Adrenal gland (tissue), 12 donors: Measurements from ENCODE around the gene SYNPR. TPM values are rescaled to one million over a fixed set of nuclear protein-coding genes. Genes with fewer than 3 reads are reported as not detected.

Source experiments
- DNase-seq, 7 donors: peaks; one replicate each; pipeline ENCODE4 v3.0.0-alpha.2; 2019 to 2020
- H3K27ac ChIP-seq, 5 donors: fragments of 200-600 bp; sonication (generic) in 4 of 5; 1 replicate in 3 of 5; 2 replicates in 2 of 5; pipeline versions ENCODE4 v1.5.1 to v1.8.0; 2016 to 2020; ENCODE audit warnings: mild to moderate bottlenecking in 1 of 5
- H3K27me3 ChIP-seq: fragments of 200-600 bp; 2 replicates; pipeline ENCODE4 v1.8.0; 2021
- H3K36me3 ChIP-seq, 2 donors: fragments of 200-600 bp; replicated peaks in 1 of 2; 1 replicate in 1 of 2; 2 replicates in 1 of 2; pipeline versions ENCODE4 v1.5.1 to v1.8.0; 2018 to 2022
- H3K4me1 ChIP-seq, 2 donors: fragments of 200-600 bp; replicated peaks in 1 of 2; 1 replicate in 1 of 2; 2 replicates in 1 of 2; pipeline versions ENCODE4 v1.5.1 to v1.8.0; 2018 to 2021
- H3K4me3 ChIP-seq, 4 donors: fragments of 200-600 bp; sonication (generic) in 3 of 4; one replicate each; pipeline ENCODE4 v1.5.1; 2016 to 2018
- H3K9me3 ChIP-seq, 3 donors: fragments of 200-600 bp; sonication (generic) in 1 of 3; replicated peaks in 1 of 3; 1 replicate in 2 of 3; 2 replicates in 1 of 3; pipeline versions ENCODE4 v1.5.1 to v1.8.0; 2016 to 2021
- CTCF ChIP-seq, 6 experiments: fragments of 450-650 bp in 4 of 6; fragments of 200-600 bp in 2 of 6; sonication (generic) in 1 of 6; IDR thresholded peaks; 1 replicate in 5 of 6; 2 replicates in 1 of 6; pipeline versions ENCODE4 v1.5.1 to v1.8.0; 2016 to 2021; ENCODE audit warnings: antibody characterized with exemption in 6 of 6, mild to moderate bottlenecking in 2 of 6, moderate library complexity in 1 of 6
- POLR2A ChIP-seq, 2 donors: fragments of 450-650 bp; IDR thresholded peaks; one replicate each; pipeline ENCODE4 v1.6.1; 2017; ENCODE audit warnings: antibody characterized with exemption in 2 of 2, mild to moderate bottlenecking in 2 of 2, moderate library complexity in 1 of 2
- whole genome bisulfite sequencing, 4 donors: extraction: QIAGEN DNeasy Blood & Tissue Kit in 2 of 4; methylation state at CpG; one replicate each; pipeline versions ENCODE4 v1.1.5 to v1.1.7; 2013 to 2017; 5-methylcytosine and 5-hydroxymethylcytosine counted together
- intact Hi-C, 2 donors: fragments of 100-400 bp; cut with DNase I; formaldehyde crosslinking; loops; one replicate each; pipeline versions ENCODE4 v1.14.1 to v1.15.0; 2022 to 2023
- polyA plus RNA-seq, 3 donors: library from polyadenylated mRNA; stranded (reverse); fragments of 200-250 nt in 2 of 3; fragments of 350-450 nt in 1 of 3; fragmentation: Illumina TruSeq in 1 of 3; extraction: RNeasy Lipid Tissue Mini Kit (QIAGEN cat#74804) in 1 of 3; gene quantifications; one replicate each; pipeline ENCODE4 v1.2.3, GENCODE V29; 2013 to 2014
- total RNA-seq, 9 donors: library from RNA; depleted of rRNA in 4 of 9; stranded (reverse); fragments of >200 nt in 4 of 9; fragments of 120-200 nt in 1 of 9; fragmentation: NEBNext Ultra II Directional in 1 of 9; extraction: Animal tissue kit (Norgen Biotek cat#: 25700) in 1 of 9; gene quantifications; one replicate each; pipeline versions ENCODE4 v1.1.0 to v1.2.4, GENCODE V29; 2013 to 2023
- donor health status: healthy with polysubstance abuse.
- donor health status: Bipolar disorder and iron deficiency.
- donor health status: DM: yes; HTN: yes; CAD: no.
- donor health status: DM: no; HTN: no; CAD: no.
- donor health status: DM: no; HTN: no; CAD: no.
- donor health status: DM: yes; HTN: yes; CAD: no.

The SYNPR gene
- total and polyA plus RNA-seq, 12 donors = 0.03 to 1.4 (median 0.25) TPM; not detected in 7

- Histone ChIP-seq H3K36me3 (no peaks in the 10 kb centered on the region), H3K4me3 (no peak overlapping the region), H3K4me1 (no peaks in the 10 kb centered on the region), H3K27me3 (no peaks in the 10 kb centered on the region), H3K9me3 (no peaks in the 10 kb centered on the region), H3K27ac (no peak overlapping the region)
- TF ChIP-seq POLR2A (IDR thresholded peaks at IDR 0.05) (no peak), CTCF (IDR thresholded peaks at IDR 0.05) (no peak)
- DNase-seq = no peak
- WGBS, 4 donors = 66 to 76% (median 68%) methylated on average over 1 of the region's 1 CpG
- intact Hi-C loops = no loop called here
Observed at GRCh38 chr3:63508305-63508704, 230.2 kb downstream of the SYNPR start.

GRCh38 chr3:63508771-63509170 lies 230.7 kb downstream of the SYNPR start:
- TF ChIP-seq POLR2A (IDR thresholded peaks at IDR 0.05) (no peak), CTCF (IDR thresholded peaks at IDR 0.05) (no peak)
- no peaks in the 10 kb centered on the region for H3K36me3 ChIP-seq
- H3K4me1 ChIP-seq = no peaks in the 10 kb centered on the region
- intact Hi-C loops = no loop called here
- no peaks in the 10 kb centered on the region for H3K27me3 ChIP-seq
- no peak overlapping the region for H3K4me3 ChIP-seq
- no peak for DNase-seq
- H3K27ac ChIP-seq = no peak overlapping the region
- H3K9me3 ChIP-seq = no peaks in the 10 kb centered on the region

- H3K9me3 ChIP-seq = no peaks in the 10 kb centered on the region
- no peak overlapping the region for H3K27ac ChIP-seq
- H3K4me1 ChIP-seq = no peaks in the 10 kb centered on the region
- no peak for DNase-seq
- 85 to 96% (median 88%) methylated on average over 1 of the region's 1 CpG for WGBS, 4 donors
- intact Hi-C loops = no loop called here
- H3K27me3 ChIP-seq = no peaks in the 10 kb centered on the region
- H3K4me3 ChIP-seq = no peak overlapping the region
- TF ChIP-seq CTCF (IDR thresholded peaks at IDR 0.05) (no peak), POLR2A (IDR thresholded peaks at IDR 0.05) (no peak)
- no peaks in the 10 kb centered on the region for H3K36me3 ChIP-seq
Observed at GRCh38 chr3:63513791-63514190, 235.7 kb downstream of the SYNPR start.

- WGBS, 4 donors = 59 to 72% (median 67%) methylated on average over 4 of the region's 4 CpGs
- intact Hi-C loops = no loop called here
Observed at GRCh38 chr3:63514678-63515077, 236.6 kb downstream of the SYNPR start.

More at GRCh38 chr3:63514678-63515077, 236.6 kb downstream of the SYNPR start:
- DNase-seq = no peak
- H3K27ac ChIP-seq = no peak overlapping the region
- no peak overlapping the region for H3K4me3 ChIP-seq
- no peaks in the 10 kb centered on the region for H3K36me3 ChIP-seq
- TF ChIP-seq POLR2A (IDR thresholded peaks at IDR 0.05) (no peak), CTCF (IDR thresholded peaks at IDR 0.05) (no peak)
- H3K4me1 ChIP-seq = no peaks in the 10 kb centered on the region
- no peaks in the 10 kb centered on the region for H3K9me3 ChIP-seq
- H3K27me3 ChIP-seq = no peaks in the 10 kb centered on the region
